GM19023 (cell line): Measurements from ENCODE around the gene POLD4.
"Not testable (repeated sequence)": the region's sequence is repeated elsewhere in the genome, so short reads cannot be mapped to it uniquely, and the experiment has no call there.

Experiments
- ATAC-seq: cut with Tn5 transposase; IDR thresholded peaks from one replicate; pipeline ENCODE4 v1.9.1; 2021; ENCODE audit warnings: mild to moderate bottlenecking, moderate library complexity; ENCODE audit not compliant: unreplicated experiment

The POLD4 gene

GRCh38 chr11:67354075-67355022 is 1.0 kb upstream of the POLD4 start:
- no peak for ATAC-seq

- peak; percentile 14 for ATAC-seq
Observed at GRCh38 chr11:67352546-67353316, 615 bp downstream of the POLD4 start.

GRCh38 chr11:67351275-67352005 is 1.9 kb downstream of the POLD4 start:
- no peak for ATAC-seq

- ATAC-seq, result no peak
Observed at GRCh38 chr11:67349928-67350465, 3.3 kb downstream of the POLD4 start.

- ATAC-seq, result no peak
Observed at GRCh38 chr11:67349457-67349856, 3.9 kb downstream of the POLD4 start.

- ATAC-seq, result no peak
Observed at GRCh38 chr11:67349036-67349435, 4.3 kb downstream of the POLD4 start.

GRCh38 chr11:67347964-67348749 is 5.2 kb downstream of the POLD4 start:
- ATAC-seq, result no peak

- ATAC-seq, result no peak
Observed at GRCh38 chr11:67345920-67346819, 7.2 kb downstream of the POLD4 start.

- no peak for ATAC-seq
Observed at GRCh38 chr11:67345247-67345919, 8.0 kb downstream of the POLD4 start.

GRCh38 chr11:67344264-67344663 is 9.1 kb downstream of the POLD4 start:
- ATAC-seq, result no peak

GRCh38 chr11:67337257-67337656 is 16.1 kb downstream of the POLD4 start:
- no peak for ATAC-seq

GRCh38 chr11:67332081-67332691 is 21.2 kb downstream of the POLD4 start:
- no peak for ATAC-seq

- no peak for ATAC-seq
Observed at GRCh38 chr11:67323526-67323925, 29.8 kb downstream of the POLD4 start.

GRCh38 chr11:67322049-67322448 is 31.3 kb downstream of the POLD4 start:
- no peak for ATAC-seq

GRCh38 chr11:67321313-67321871 is 32.0 kb downstream of the POLD4 start:
- no peak for ATAC-seq

GRCh38 chr11:67320691-67321090 is 32.7 kb downstream of the POLD4 start:
- no peak for ATAC-seq

- no peak for ATAC-seq
Observed at GRCh38 chr11:67320011-67320410, 33.3 kb downstream of the POLD4 start.

GRCh38 chr11:67318876-67319275 is 34.5 kb downstream of the POLD4 start:
- ATAC-seq, result not testable (repeated sequence)
